Activated CD8-positive, alpha-beta memory T cell treated with anti-CD3 and anti-CD28 coated beads, Interleukin-2, amount 50 U/mL, for 48 hours (primary cell): ENCODE measurements around the gene BTN2A1.

ENCODE experiments used
- DNase-seq: peaks from one replicate; pipeline ENCODE4 v3.0.0-alpha.2; 2020

BTN2A1 gene

GRCh38 chr6:26471970-26472369, 14.2 kb downstream of the BTN2A1 start:
- no peak for DNase-seq

- no peak for DNase-seq
These were observed 15.0 kb downstream of the BTN2A1 start for GRCh38 chr6:26472549-26473290.

DNA sequence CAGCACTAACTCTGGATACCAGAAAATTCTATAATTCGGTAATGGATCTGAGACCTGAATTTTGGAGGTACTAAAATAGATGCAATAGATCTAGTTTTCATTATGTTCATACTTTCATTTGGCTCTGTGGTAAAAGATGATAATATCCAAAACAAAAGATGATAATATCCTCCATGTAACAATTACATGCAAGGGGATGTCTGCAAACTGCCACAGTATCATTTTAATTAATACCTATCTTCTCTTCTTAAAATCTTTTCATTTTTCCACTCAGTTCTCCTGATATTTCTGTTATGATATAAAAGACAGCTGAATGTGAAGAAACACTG, 15.6 kb downstream of the BTN2A1 start:
- DNase-seq = no peak

DNA sequence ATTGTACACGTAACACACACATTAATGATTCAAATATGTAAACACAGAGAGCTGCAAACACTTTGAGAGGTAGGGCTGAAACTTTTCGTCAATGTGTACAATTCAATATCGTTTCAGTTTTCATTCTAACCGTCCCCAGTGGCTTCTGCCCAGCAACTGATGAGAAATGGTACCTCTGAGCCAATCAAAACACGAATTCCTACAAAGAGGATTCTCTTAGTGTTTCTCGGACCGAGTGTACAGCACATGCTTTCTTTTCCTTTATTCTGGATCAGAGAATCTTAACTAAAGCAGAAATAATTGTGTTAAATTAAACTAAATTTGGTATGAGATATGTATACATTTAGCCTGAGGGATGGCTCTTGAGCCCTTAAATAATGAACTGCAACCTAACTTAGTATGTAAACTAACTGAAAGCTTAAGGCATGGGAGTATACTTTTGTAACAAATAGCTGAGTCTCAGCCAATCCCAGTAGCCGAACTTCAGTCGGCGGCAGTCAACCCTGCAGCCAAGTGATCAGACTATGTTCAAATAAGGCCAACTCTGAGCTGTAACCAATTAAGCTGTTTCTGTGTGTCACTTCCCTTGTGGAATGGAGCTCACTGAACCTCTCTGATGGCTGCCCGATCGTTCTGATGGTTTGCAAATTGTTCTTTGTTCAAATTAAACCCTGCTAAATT, 16.1 kb downstream of the BTN2A1 start:
- DNase-seq = peak; percentile 72

DNA sequence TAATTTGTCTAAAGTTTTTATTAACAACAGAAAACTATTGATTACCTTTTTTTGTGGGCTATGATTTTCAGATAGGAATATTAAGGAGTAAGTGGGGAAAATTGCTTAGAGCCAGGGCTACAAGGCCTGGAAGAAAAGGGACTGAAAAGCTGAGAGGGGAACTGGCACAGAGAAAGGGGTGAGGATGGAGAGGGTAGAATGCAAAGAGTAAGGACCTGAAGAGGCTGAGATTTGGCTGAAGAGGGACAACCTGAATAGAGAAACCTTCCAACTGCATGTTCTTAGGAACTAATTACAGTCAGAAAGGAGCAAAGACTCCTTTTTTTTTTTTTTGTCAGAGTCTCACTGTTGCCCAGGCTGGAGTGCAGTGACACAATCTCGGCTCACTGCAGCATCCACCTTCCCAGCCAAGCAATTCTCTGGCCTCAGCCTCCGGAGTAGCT, 16.7 kb downstream of the BTN2A1 start:
- DNase-seq = no peak

DNA sequence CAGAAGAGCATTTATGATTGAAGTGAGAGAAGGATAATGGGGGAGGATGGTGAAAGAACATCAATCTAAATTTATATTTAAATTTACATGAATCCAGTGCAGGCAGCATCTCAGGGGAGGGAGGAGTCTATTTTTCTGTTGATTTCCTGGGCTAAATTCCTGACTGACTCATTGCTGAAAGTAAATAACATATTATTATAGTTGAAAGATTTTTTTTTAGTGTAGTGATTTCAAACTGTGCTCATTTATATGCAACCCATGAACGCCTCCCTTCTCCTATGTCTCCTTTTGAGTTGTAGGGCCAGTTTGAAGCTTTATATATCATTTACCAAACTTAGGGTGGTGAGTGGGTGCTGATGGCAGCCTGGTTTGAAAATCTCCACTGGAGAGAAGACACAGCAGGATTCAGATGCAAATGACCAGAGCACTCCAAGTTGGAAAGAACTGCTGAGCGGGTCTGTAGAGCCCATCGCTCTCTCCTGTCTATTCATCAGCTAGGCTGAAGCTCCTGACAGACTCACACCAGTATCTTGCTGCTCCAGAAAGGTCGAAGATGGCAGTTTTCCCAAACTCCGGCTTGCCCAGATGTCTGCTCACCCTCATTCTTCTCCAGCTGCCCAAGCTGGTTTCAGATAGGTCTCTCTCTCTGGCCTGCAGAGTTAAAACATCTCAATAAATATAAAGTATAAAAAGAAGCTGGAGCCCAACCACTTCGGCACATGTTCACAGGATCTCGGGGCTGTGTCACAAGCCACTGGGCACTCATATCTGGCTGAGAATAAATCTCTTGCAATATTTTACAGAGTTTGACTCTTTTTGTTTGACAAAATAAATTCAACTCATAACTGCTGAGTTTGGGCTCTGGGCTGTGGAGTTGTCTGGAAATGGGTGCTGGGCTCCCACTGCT, 18.3 kb downstream of the BTN2A1 start:
- DNase-seq = no peak

GRCh38 chr6:26476896-26477295, 19.1 kb downstream of the BTN2A1 start:
- no peak for DNase-seq

DNA sequence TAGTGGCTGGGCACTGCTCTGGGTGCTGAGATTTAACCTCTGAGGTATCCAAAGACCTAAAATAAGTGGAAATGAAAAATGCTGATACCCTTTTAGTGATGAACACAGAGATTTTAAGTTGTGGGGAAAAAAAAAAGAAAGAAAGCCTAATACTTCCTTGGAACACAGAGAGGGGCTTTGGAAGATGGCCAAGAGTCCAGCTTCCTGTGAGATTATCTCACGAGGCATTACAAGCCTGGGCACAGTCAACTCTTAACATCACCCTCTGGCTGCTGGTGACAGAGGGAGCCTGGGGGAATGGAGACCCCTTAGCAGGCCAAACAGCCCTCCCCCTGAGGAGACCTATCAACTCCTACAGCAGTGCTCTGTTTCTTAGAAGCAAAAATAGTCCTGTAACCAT, 19.7 kb downstream of the BTN2A1 start:
- DNase-seq = no peak

DNA sequence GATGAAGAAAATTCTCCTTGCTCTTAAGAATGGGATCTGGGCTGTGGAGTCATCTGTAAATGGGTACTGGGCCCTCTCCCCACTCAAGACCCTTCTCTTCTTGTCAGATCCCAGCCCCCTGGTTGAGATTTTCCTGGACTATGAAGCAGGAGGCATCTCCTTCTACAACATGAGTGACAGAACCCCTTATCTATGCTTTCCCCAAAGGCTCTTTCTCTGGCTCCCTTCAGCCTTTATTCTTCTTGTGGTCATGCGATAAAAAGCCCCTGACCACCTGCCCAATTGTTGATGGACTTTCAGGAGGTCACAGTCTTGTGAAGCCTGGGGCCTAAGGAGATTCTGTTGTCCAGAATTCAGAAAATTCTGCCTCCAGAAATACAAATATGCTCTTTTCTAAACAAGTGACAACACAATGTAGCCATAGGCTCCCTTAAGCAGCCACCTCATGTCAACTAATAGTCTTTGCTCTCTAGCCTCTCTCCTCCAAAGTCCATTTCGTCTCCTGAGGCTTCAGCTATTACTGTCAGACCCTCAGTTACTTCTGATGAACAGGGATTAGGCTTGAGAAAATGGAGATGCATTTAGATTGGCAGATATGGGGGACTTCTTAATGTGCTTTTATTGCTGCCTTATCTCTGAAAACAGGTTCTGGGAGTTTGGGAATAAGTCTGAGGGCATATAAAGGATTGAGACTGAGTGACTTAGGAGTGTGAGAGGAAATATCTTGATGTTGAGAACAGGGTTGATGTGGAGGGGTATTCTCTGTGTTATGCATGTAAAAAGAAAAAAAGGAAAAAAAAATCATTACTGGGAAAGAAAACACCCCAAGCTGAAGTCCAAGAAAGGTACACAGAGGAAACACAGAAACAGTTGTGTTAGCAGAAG, 20.6 kb downstream of the BTN2A1 start:
- no peak for DNase-seq

- no peak for DNase-seq
These were observed 21.2 kb downstream of the BTN2A1 start for GRCh38 chr6:26478985-26479278.

DNA sequence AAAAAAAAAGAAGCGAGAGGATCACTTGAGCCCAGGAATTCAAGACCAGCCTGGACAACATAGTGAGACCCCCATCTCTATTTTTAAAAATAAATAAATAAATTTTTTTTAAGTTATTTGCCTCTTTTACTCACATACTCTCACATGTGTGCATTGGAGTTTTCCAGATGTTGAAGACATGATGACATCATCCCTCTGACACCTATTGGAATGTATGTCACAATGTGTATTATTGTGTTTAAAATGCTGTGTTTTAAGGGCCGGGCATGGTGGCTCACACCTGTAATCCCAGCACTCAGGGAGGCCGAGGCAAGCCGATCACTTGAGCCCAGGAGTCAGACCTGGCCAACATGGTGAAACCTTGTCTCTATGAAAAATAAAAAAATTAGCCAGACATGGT, 24.6 kb downstream of the BTN2A1 start:
- DNase-seq = no peak

- DNase-seq = no peak
These were observed 26.0 kb downstream of the BTN2A1 start for GRCh38 chr6:26483727-26484126.

DNA sequence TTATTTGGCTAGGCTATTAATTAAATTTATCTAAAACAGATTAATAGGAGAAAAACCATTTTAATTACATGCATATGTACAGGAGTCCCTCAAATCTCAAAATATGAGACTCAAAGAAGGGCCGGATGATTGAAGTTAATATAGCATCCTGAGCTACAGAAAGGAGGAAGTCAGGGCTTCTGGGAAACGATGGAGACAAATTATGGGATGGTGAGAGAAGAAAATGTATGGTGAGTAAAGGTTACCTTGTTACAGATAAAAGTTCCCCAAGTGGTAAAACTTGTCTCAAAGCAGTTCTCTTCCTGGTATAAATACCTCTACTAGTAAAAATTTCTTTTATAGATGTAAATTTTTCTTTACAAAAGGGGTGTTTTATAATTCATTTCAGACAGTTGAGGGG, 26.4 kb downstream of the BTN2A1 start:
- DNase-seq = no peak

- DNase-seq = no peak
These were observed 27.5 kb downstream of the BTN2A1 start for GRCh38 chr6:26485112-26485780.

GRCh38 chr6:26486358-26486757, 28.6 kb downstream of the BTN2A1 start:
- no peak for DNase-seq

GRCh38 chr6:26487466-26487865, 29.7 kb downstream of the BTN2A1 start:
- no peak for DNase-seq

- DNase-seq = no peak
These were observed 32.5 kb downstream of the BTN2A1 start for GRCh38 chr6:26489996-26490964.

DNA sequence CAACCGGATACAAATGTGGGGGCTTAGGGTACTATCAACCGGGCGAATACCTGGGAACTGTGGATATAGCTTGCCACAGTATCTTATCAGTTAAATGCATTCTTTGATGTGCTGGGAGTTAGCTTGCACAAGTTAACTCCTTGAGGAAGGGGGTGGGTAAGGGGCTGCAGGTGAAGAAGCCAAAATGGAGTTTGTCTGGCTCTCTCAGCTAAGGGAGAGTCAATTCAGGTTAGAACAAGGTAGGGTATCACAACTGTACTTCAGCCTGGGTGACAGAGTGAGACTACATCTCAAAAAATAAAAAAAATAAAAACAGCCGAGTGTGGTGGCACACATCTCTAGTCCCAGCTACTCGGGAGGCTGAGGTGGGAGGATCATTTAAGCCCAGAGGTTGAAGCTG, 33.8 kb downstream of the BTN2A1 start:
- no peak for DNase-seq

DNA sequence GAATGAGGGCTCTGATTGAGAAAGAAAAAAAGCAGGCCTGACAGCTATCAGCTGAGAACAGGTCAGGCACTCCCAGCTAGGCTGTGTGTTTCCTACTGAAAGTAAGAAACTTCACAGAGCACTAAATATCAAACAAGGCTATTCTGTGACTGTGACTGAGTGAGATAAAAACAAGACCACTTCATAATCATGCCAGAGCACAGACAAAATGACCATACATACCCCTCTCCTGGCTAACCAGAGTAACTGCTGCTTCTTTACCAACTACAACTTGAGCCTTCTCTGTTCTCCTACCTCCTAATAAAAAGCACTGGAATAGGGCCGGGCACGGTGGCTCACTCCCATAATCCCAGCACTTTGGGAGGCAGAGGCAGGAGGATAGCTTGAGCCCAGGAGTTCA, 35.5 kb downstream of the BTN2A1 start:
- DNase-seq = no peak

GRCh38 chr6:26494117-26494516, 36.4 kb downstream of the BTN2A1 start:
- DNase-seq = no peak

- no peak for DNase-seq
These were observed 37.5 kb downstream of the BTN2A1 start for GRCh38 chr6:26495281-26495680.
